ENCODE data around the gene SKAP2. TPM values are rescaled to one million over a fixed set of nuclear protein-coding genes. Genes with fewer than 3 reads are reported as not detected.

Gene SKAP2
- total RNA-seq, 1 donor, result 19.5 TPM

GRCh38 chr7:26624839-26625238 lies 239.6 kb downstream of the SKAP2 start:
- H3K79me2 ChIP-seq (ENCODE audit: insufficient read depth, low read length), result no peaks in the 10 kb centered on the region
- H3K27me3 ChIP-seq (ENCODE audit: insufficient read depth, low read length), result no peaks in the 10 kb centered on the region
- H3K27ac ChIP-seq (ENCODE audit: low read depth, low read length), result no peak overlapping the region
- H3K9me3 ChIP-seq (ENCODE audit: low read depth, low read length), result no peaks in the 10 kb centered on the region
- no peak overlapping the region for H3K4me2 ChIP-seq (ENCODE audit: insufficient read depth, low read length)
- no peak overlapping the region for H3K4me3 ChIP-seq (ENCODE audit: insufficient read depth, low read length)
- DNase-seq (ENCODE audit: insufficient read length, low spot score, missing footprints), result no peak
- H3K36me3 ChIP-seq (ENCODE audit: insufficient read depth, low read length), result no peaks in the 10 kb centered on the region
- no peaks in the 10 kb centered on the region for H3K4me1 ChIP-seq (ENCODE audit: insufficient read depth, low read length)
- no peaks in the 10 kb centered on the region for H4K20me1 ChIP-seq (ENCODE audit: insufficient read depth, low read length)
- no peak overlapping the region for H2AFZ ChIP-seq (ENCODE audit: low read length)
- no peak for TF ChIP-seq CTCF (IDR thresholded peaks at IDR 0.05; ENCODE audit: extremely low read depth, low read depth, low read length)

GRCh38 chr7:26624431-26624830 lies 240.0 kb downstream of the SKAP2 start:
- H3K4me3 ChIP-seq (ENCODE audit: insufficient read depth, low read length), result no peak overlapping the region
- no peak overlapping the region for H3K4me2 ChIP-seq (ENCODE audit: insufficient read depth, low read length)
- H4K20me1 ChIP-seq (ENCODE audit: insufficient read depth, low read length), result no peaks in the 10 kb centered on the region
- H3K9me3 ChIP-seq (ENCODE audit: low read depth, low read length), result no peaks in the 10 kb centered on the region
- no peaks in the 10 kb centered on the region for H3K27me3 ChIP-seq (ENCODE audit: insufficient read depth, low read length)
- H2AFZ ChIP-seq (ENCODE audit: low read length), result no peak overlapping the region
- no peaks in the 10 kb centered on the region for H3K36me3 ChIP-seq (ENCODE audit: insufficient read depth, low read length)
- DNase-seq (ENCODE audit: insufficient read length, low spot score, missing footprints), result no peak
- no peaks in the 10 kb centered on the region for H3K4me1 ChIP-seq (ENCODE audit: insufficient read depth, low read length)
- TF ChIP-seq CTCF (IDR thresholded peaks at IDR 0.05; ENCODE audit: extremely low read depth, low read depth, low read length), result no peak
- no peak overlapping the region for H3K27ac ChIP-seq (ENCODE audit: low read depth, low read length)
- H3K79me2 ChIP-seq (ENCODE audit: insufficient read depth, low read length), result no peaks in the 10 kb centered on the region

- H3K4me3 ChIP-seq (ENCODE audit: insufficient read depth, low read length), result no peak overlapping the region
- no peak overlapping the region for H3K4me2 ChIP-seq (ENCODE audit: insufficient read depth, low read length)
- H3K79me2 ChIP-seq (ENCODE audit: insufficient read depth, low read length), result no peaks in the 10 kb centered on the region
- no peak overlapping the region for H2AFZ ChIP-seq (ENCODE audit: low read length)
- H3K27me3 ChIP-seq (ENCODE audit: insufficient read depth, low read length), result no peaks in the 10 kb centered on the region
- DNase-seq (ENCODE audit: insufficient read length, low spot score, missing footprints), result no peak
- H3K36me3 ChIP-seq (ENCODE audit: insufficient read depth, low read length), result no peaks in the 10 kb centered on the region
- no peaks in the 10 kb centered on the region for H4K20me1 ChIP-seq (ENCODE audit: insufficient read depth, low read length)
- H3K9me3 ChIP-seq (ENCODE audit: low read depth, low read length), result no peaks in the 10 kb centered on the region
- H3K27ac ChIP-seq (ENCODE audit: low read depth, low read length), result no peak overlapping the region
- TF ChIP-seq CTCF (IDR thresholded peaks at IDR 0.05; ENCODE audit: extremely low read depth, low read depth, low read length), result no peak
- no peaks in the 10 kb centered on the region for H3K4me1 ChIP-seq (ENCODE audit: insufficient read depth, low read length)
Observed at GRCh38 chr7:26620352-26620751, 244.0 kb downstream of the SKAP2 start.

GRCh38 chr7:26619348-26619984 lies 244.9 kb downstream of the SKAP2 start:
- Histone ChIP-seq H2AFZ (ENCODE audit: low read length) (no peak overlapping the region), H3K79me2 (ENCODE audit: insufficient read depth, low read length) (no peaks in the 10 kb centered on the region), H3K36me3 (ENCODE audit: insufficient read depth, low read length) (no peaks in the 10 kb centered on the region), H3K27me3 (ENCODE audit: insufficient read depth, low read length) (no peaks in the 10 kb centered on the region), H3K4me1 (ENCODE audit: insufficient read depth, low read length) (no peaks in the 10 kb centered on the region), H3K9me3 (ENCODE audit: low read depth, low read length) (no peaks in the 10 kb centered on the region), H4K20me1 (ENCODE audit: insufficient read depth, low read length) (no peaks in the 10 kb centered on the region), H3K4me2 (ENCODE audit: insufficient read depth, low read length) (no peak overlapping the region), H3K27ac (ENCODE audit: low read depth, low read length) (no peak overlapping the region), H3K4me3 (ENCODE audit: insufficient read depth, low read length) (no peak overlapping the region)
- no peak for DNase-seq (ENCODE audit: insufficient read length, low spot score, missing footprints)
- no peak for TF ChIP-seq CTCF (IDR thresholded peaks at IDR 0.05; ENCODE audit: extremely low read depth, low read depth, low read length)

Data from osteoblast (primary cell).